ENCODE measurements around the gene PPA1. TPM values are rescaled to one million over a fixed set of nuclear protein-coding genes. Genes with fewer than 3 reads are reported as not detected.

PPA1 gene
- total RNA-seq, 1 experiment from 2014 or later = 234 TPM

DNA sequence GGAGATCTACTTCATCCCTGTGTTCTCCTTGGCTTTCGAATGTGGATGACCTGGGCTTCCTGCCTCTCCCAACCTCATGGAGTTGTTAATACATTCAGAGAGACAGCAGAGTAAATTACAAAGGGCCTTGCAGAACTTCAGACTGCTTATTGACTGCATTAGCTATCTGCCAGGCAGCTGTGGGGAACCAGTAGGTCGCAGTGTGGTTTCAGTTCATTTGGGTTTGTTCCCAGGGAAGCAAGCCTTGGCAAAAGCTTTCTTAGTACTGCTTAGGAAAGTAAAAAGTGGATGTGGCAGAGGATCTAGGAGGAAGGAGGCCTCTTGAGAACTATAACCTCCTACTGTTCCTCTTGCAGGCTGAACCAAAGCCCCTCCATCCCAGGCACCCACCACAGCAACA, 41.4 kb upstream of the PPA1 start:
- intact Hi-C loops (cut with micrococcal nuclease) = loop anchor here (5.0 kb wide), 1 partner anchor 58 kb away; no protein-coding TSS in a partner anchor

More for the DNA sequence above, 41.4 kb upstream of the PPA1 start:
- CTCF ChIA-PET = interaction anchor here (3.0 kb wide), 1 partner anchor 9 kb away, joined by 8 read pairs; no protein-coding TSS in a partner anchor
- Histone ChIP-seq H2AFZ (ENCODE audit: low read depth, low read length, poor library complexity, severe bottlenecking) (no peak overlapping the region), H3K4me2 (ENCODE audit: low read length) (no peak overlapping the region), H3K4me3 (replicated peaks in 1 of 2; ENCODE audit: low read depth in 1 of 2, low read length in 2 of 2) (no peak overlapping the region), H3K9me3 (ENCODE audit: control insufficient read depth in 1 of 2, insufficient read depth in 1 of 2, low read depth in 1 of 2, low read length in 2 of 2) (no peaks in the 10 kb centered on the region), H3K27me3 (ENCODE audit: insufficient read depth, low read length) (no peaks in the 10 kb centered on the region), H4K20me1 (ENCODE audit: insufficient read depth) (no peaks in the 10 kb centered on the region), H3K27ac (ENCODE audit: low read depth, low read length) (no peak overlapping the region), H3K79me2 (ENCODE audit: insufficient read depth, low read length) (no peaks in the 10 kb centered on the region), H3K36me3 (ENCODE audit: control insufficient read depth in 1 of 2, insufficient read depth in 2 of 2, low read length in 2 of 2) (no peaks in the 10 kb centered on the region), H3K9me2 (ENCODE audit: insufficient read depth) (no peaks in the 10 kb centered on the region; the same call in 1 of the 2 replicates), H3K4me1 (ENCODE audit: control insufficient read depth in 1 of 2, insufficient read depth in 2 of 2, low read length in 2 of 2) (peaks cover 0 to 14% of the 10 kb centered on the region in 2 experiments; a peak in 2 of 4 replicates), H3K9ac (ENCODE audit: low read length) (no peak overlapping the region)
- DNase-seq (ENCODE audit: low read depth, low spot score) (no peak), ATAC-seq (no peak)
- BruUV-seq (replicated peaks) = no TSS peak
- POLR2A ChIA-PET = no interaction called here
- RAD21 ChIA-PET (ENCODE audit: low non-redundant PET in 1 of 2, low total read pairs in 2 of 2, uncharacterized antibody in 2 of 2, unreplicated experiment in 2 of 2) = no interaction called here
- TF ChIP-seq SIN3A (IDR thresholded peaks at IDR 0.05; ENCODE audit: low read depth) (no peak), POLR2AphosphoS5 (IDR thresholded peaks at IDR 0.05; ENCODE audit: low read depth, low read length) (no peak), ZFX (IDR thresholded peaks at IDR 0.05) (no peak), SP1 (IDR thresholded peaks at IDR 0.05; ENCODE audit: low read depth) (no peak), SRF (IDR thresholded peaks at IDR 0.05; ENCODE audit: low read depth) (no peak), CTCF (IDR thresholded peaks at IDR 0.05 in 2 of 3, conservative IDR thresholded peaks at IDR 0.05 in 1 of 3; ENCODE audit: borderline replicate concordance in 1 of 3, insufficient read depth in 1 of 3, low read depth in 2 of 3, low read length in 2 of 3) (no peak), EZH2phosphoT487 (IDR thresholded peaks at IDR 0.05; ENCODE audit: borderline replicate concordance) (no peak), YY1 (IDR thresholded peaks at IDR 0.05; ENCODE audit: extremely low read depth, insufficient replicate concordance, low read depth, low read length) (no peak)
- TF ChIP-seq, protein P1, sequence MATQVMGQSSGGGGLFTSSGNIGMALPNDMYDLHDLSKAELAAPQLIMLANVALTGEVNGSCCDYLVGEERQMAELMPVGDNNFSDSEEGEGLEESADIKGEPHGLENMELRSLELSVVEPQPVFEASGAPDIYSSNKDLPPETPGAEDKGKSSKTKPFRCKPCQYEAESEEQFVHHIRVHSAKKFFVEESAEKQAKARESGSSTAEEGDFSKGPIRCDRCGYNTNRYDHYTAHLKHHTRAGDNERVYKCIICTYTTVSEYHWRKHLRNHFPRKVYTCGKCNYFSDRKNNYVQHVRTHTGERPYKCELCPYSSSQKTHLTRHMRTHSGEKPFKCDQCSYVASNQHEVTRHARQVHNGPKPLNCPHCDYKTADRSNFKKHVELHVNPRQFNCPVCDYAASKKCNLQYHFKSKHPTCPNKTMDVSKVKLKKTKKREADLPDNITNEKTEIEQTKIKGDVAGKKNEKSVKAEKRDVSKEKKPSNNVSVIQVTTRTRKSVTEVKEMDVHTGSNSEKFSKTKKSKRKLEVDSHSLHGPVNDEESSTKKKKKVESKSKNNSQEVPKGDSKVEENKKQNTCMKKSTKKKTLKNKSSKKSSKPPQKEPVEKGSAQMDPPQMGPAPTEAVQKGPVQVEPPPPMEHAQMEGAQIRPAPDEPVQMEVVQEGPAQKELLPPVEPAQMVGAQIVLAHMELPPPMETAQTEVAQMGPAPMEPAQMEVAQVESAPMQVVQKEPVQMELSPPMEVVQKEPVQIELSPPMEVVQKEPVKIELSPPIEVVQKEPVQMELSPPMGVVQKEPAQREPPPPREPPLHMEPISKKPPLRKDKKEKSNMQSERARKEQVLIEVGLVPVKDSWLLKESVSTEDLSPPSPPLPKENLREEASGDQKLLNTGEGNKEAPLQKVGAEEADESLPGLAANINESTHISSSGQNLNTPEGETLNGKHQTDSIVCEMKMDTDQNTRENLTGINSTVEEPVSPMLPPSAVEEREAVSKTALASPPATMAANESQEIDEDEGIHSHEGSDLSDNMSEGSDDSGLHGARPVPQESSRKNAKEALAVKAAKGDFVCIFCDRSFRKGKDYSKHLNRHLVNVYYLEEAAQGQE (IDR thresholded peaks at IDR 0.05; ENCODE audit: low read depth) = no peak
- TF ChIP-seq, protein P2, sequence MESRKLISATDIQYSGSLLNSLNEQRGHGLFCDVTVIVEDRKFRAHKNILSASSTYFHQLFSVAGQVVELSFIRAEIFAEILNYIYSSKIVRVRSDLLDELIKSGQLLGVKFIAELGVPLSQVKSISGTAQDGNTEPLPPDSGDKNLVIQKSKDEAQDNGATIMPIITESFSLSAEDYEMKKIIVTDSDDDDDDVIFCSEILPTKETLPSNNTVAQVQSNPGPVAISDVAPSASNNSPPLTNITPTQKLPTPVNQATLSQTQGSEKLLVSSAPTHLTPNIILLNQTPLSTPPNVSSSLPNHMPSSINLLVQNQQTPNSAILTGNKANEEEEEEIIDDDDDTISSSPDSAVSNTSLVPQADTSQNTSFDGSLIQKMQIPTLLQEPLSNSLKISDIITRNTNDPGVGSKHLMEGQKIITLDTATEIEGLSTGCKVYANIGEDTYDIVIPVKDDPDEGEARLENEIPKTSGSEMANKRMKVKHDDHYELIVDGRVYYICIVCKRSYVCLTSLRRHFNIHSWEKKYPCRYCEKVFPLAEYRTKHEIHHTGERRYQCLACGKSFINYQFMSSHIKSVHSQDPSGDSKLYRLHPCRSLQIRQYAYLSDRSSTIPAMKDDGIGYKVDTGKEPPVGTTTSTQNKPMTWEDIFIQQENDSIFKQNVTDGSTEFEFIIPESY (IDR thresholded peaks at IDR 0.05; ENCODE audit: extremely low read depth, insufficient replicate concordance, low read length) = no peak

Data from HCT116 (cell line).